ENCODE results near the gene INA. TPM values are rescaled to one million over a fixed set of nuclear protein-coding genes. Genes with fewer than 3 reads are reported as not detected.

The INA gene
- polyA plus RNA-seq, 1 of the 3 experiments (the other 2 are of a cell fraction) = 4.8 TPM

DNA sequence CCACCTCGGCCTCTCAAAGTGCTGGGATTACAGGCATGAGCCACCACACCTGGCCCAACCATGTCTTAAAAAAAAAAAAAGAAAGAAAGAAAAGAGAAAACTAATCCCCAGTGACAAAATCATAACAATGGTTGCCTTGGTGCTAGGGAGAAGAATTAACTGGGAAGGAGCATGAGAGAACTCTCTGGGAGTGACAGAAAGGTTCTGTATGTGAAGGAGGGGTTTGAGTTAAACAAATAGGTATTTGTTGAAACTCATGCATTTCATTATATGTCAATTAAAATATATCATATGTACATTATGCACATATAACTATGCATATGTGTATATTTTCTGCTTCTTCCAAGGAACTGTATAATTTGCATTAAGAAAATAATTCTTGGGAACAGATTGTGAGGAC is 33.3 kb downstream of the INA start (continued):
- TF ChIP-seq, protein P1, sequence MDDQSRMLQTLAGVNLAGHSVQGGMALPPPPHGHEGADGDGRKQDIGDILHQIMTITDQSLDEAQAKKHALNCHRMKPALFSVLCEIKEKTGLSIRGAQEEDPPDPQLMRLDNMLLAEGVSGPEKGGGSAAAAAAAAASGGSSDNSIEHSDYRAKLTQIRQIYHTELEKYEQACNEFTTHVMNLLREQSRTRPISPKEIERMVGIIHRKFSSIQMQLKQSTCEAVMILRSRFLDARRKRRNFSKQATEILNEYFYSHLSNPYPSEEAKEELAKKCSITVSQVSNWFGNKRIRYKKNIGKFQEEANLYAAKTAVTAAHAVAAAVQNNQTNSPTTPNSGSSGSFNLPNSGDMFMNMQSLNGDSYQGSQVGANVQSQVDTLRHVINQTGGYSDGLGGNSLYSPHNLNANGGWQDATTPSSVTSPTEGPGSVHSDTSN (IDR thresholded peaks at IDR 0.05) = no peak
- TF ChIP-seq TAF1 (IDR thresholded peaks at IDR 0.05; ENCODE audit: borderline replicate concordance, low read depth, low read length) = no peak

DNA sequence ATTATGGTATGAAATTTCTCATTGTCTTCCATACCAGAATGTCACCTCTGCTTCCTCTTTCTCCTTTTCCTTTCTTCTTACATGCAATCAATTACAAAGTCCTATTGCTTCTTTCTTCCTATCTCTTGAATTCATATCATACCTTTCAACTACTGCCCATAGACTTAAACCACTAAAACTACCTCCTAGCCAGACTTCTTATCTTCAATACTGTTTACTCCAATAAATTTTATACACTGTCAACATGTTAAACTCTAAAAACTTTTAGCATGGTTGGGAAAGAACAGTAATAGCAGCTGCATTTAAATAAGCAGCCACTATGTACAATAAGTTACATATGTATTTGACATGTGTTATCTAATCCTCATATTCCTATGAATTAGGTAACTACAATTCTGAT is 39.1 kb downstream of the INA start:
- DNase-seq = no peak
- H2AFZ ChIP-seq (ENCODE audit: low read depth) = no peak overlapping the region
- H3K9me3 ChIP-seq = no peaks in the 10 kb centered on the region
- no peak overlapping the region for H3K27ac ChIP-seq (ENCODE audit: low read depth in 2 of 2, low read length in 1 of 2)
- ChIA-PET POLR2A (no interaction called here), CTCF (interaction anchor here (2.1 kb wide), 1 partner anchor 71 kb away, joined by 6 read pairs; no protein-coding TSS in a partner anchor)
- H3K79me2 ChIP-seq (ENCODE audit: insufficient read depth) = no peaks in the 10 kb centered on the region
- no peak overlapping the region for H3K9ac ChIP-seq
- no peaks in the 10 kb centered on the region for H3K4me1 ChIP-seq (ENCODE audit: control insufficient read depth in 1 of 2, insufficient read depth in 2 of 2, low read depth in 1 of 2, low read length in 1 of 2)
- peaks cover 4% of the 10 kb centered on the region for H3F3A ChIP-seq (replicated peaks; ENCODE audit: insufficient read depth)
- no peaks in the 10 kb centered on the region for H4K20me1 ChIP-seq (ENCODE audit: insufficient read depth)
- no peaks in the 10 kb centered on the region for H3K27me3 ChIP-seq (ENCODE audit: insufficient read depth)
- no peak overlapping the region for H3K4me2 ChIP-seq
- no peak overlapping the region for H3K4me3 ChIP-seq (ENCODE audit: low read depth in 2 of 2, low read length in 1 of 2)
- no peaks in the 10 kb centered on the region for H3K9me2 ChIP-seq
- TF ChIP-seq, protein P2, sequence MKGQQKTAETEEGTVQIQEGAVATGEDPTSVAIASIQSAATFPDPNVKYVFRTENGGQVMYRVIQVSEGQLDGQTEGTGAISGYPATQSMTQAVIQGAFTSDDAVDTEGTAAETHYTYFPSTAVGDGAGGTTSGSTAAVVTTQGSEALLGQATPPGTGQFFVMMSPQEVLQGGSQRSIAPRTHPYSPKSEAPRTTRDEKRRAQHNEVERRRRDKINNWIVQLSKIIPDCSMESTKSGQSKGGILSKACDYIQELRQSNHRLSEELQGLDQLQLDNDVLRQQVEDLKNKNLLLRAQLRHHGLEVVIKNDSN (IDR thresholded peaks at IDR 0.05; ENCODE audit: borderline replicate concordance, low read depth) = no peak
- no peak for TF ChIP-seq SIN3A (IDR thresholded peaks at IDR 0.05; ENCODE audit: borderline replicate concordance, low read depth, low read length)
- TF ChIP-seq JUND (IDR thresholded peaks at IDR 0.05) = no peak
- TF ChIP-seq TCF12 (IDR thresholded peaks at IDR 0.05) = no peak
- no peak for TF ChIP-seq RXRA (IDR thresholded peaks at IDR 0.05; ENCODE audit: borderline replicate concordance, low read depth)
- no peak for TF ChIP-seq FOSL2 (IDR thresholded peaks at IDR 0.05; ENCODE audit: borderline replicate concordance, low read depth)
- TF ChIP-seq POLR2AphosphoS5 (IDR thresholded peaks at IDR 0.05; ENCODE audit: low read depth, low read length) = no peak
- no peak for TF ChIP-seq NRF1 (IDR thresholded peaks at IDR 0.05; ENCODE audit: low read depth, low read length)
- no peak for TF ChIP-seq YY1 (IDR thresholded peaks at IDR 0.05; ENCODE audit: low read depth)
- TF ChIP-seq, protein P3, sequence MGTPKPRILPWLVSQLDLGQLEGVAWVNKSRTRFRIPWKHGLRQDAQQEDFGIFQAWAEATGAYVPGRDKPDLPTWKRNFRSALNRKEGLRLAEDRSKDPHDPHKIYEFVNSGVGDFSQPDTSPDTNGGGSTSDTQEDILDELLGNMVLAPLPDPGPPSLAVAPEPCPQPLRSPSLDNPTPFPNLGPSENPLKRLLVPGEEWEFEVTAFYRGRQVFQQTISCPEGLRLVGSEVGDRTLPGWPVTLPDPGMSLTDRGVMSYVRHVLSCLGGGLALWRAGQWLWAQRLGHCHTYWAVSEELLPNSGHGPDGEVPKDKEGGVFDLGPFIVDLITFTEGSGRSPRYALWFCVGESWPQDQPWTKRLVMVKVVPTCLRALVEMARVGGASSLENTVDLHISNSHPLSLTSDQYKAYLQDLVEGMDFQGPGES (IDR thresholded peaks at IDR 0.05; ENCODE audit: low read depth, low read length) = no peak
- no peak for TF ChIP-seq EZH2phosphoT487 (IDR thresholded peaks at IDR 0.05; ENCODE audit: borderline replicate concordance, low read depth)
- TF ChIP-seq FOXJ3 (CRISPR knock-in tag; IDR thresholded peaks at IDR 0.05) = no peak
- no peak for TF ChIP-seq FOXM1 (IDR thresholded peaks at IDR 0.05; ENCODE audit: low read depth)
- no peak for TF ChIP-seq TEAD4 (IDR thresholded peaks at IDR 0.05; ENCODE audit: borderline replicate concordance, insufficient read depth)
- TF ChIP-seq, protein P4, sequence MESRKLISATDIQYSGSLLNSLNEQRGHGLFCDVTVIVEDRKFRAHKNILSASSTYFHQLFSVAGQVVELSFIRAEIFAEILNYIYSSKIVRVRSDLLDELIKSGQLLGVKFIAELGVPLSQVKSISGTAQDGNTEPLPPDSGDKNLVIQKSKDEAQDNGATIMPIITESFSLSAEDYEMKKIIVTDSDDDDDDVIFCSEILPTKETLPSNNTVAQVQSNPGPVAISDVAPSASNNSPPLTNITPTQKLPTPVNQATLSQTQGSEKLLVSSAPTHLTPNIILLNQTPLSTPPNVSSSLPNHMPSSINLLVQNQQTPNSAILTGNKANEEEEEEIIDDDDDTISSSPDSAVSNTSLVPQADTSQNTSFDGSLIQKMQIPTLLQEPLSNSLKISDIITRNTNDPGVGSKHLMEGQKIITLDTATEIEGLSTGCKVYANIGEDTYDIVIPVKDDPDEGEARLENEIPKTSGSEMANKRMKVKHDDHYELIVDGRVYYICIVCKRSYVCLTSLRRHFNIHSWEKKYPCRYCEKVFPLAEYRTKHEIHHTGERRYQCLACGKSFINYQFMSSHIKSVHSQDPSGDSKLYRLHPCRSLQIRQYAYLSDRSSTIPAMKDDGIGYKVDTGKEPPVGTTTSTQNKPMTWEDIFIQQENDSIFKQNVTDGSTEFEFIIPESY (IDR thresholded peaks at IDR 0.05; ENCODE audit: borderline replicate concordance, low read depth) = no peak
- TF ChIP-seq, protein P1 (IDR thresholded peaks at IDR 0.05) = no peak
- TF ChIP-seq, protein P5, sequence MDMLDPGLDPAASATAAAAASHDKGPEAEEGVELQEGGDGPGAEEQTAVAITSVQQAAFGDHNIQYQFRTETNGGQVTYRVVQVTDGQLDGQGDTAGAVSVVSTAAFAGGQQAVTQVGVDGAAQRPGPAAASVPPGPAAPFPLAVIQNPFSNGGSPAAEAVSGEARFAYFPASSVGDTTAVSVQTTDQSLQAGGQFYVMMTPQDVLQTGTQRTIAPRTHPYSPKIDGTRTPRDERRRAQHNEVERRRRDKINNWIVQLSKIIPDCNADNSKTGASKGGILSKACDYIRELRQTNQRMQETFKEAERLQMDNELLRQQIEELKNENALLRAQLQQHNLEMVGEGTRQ (IDR thresholded peaks at IDR 0.05; ENCODE audit: borderline replicate concordance, low read depth, low read length) = no peak
- TF ChIP-seq GATA2 (CRISPR knock-in tag; IDR thresholded peaks at IDR 0.05) = no peak
- TF ChIP-seq MXI1 (IDR thresholded peaks at IDR 0.05; ENCODE audit: low read depth, low read length) = no peak
- peaks cover 6 to 24% of the 10 kb centered on the region in 2 experiments for H3K36me3 ChIP-seq (replicated peaks in 1 of 2; ENCODE audit: control insufficient read depth in 1 of 2, insufficient read depth in 2 of 2, low read length in 1 of 2)

Measured in SK-N-SH (cell line).